B cell (primary cell): ENCODE data around the gene CUBN. TPM values are rescaled to one million over a fixed set of nuclear protein-coding genes. Genes with fewer than 3 reads are reported as not detected.

Source experiments
- ATAC-seq: fragments of 200-7000 bp; cut with Tn5 transposase; one replicate; pipeline ENCODE4 v1.10.0; 2021; ENCODE audit warnings: low read depth, mild to moderate bottlenecking, moderate number of reproducible peaks, moderate library complexity
- CTCF ChIA-PET: fragments of 350-600 bp; sonication (Branson Sonifier 250); formaldehyde crosslinking; loops from one replicate; lab custom pipeline; 2021; ENCODE audit warnings: antibody characterized with exemption, inconsistent platforms; lab: Charles Lee
- POLR2A ChIA-PET: fragments of 350-600 bp; sonication (Branson Sonifier 250); formaldehyde crosslinking; loops from one replicate; lab custom pipeline; 2021; ENCODE audit warnings: antibody characterized with exemption; lab: Charles Lee
- DNase-seq: peaks from one replicate; pipeline ENCODE4 v3.0.0; 2013
- H2AFZ ChIP-seq: 2 replicates; pipeline ENCODE4 v1.6.1; 2012; ENCODE audit warnings: mild to moderate bottlenecking, low read depth, low read length; ENCODE audit not compliant: insufficient read depth, poor library complexity, severe bottlenecking
- H3K27ac ChIP-seq, 2 donors: 1 replicate in 1 of 2; 2 replicates in 1 of 2; pipeline ENCODE4 v1.5.1; 2012 to 2013; ENCODE audit warnings: low read length in 2 of 2, mild to moderate bottlenecking in 2 of 2, moderate library complexity in 1 of 2
- H3K27me3 ChIP-seq, 4 experiments: fragments of 200-600 bp in 1 of 4; sonication (generic) in 1 of 4; replicated peaks in 1 of 4; 1 replicate in 2 of 4; 2 replicates in 2 of 4; pipeline versions ENCODE4 v1.6.1 to v1.7.0; 2013 to 2016; ENCODE audit warnings: low read length in 3 of 4, mild to moderate bottlenecking in 2 of 4, mixed read lengths in 1 of 4, moderate library complexity in 1 of 4; ENCODE audit not compliant: insufficient read depth in 4 of 4, control insufficient read depth in 3 of 4; ENCODE audit errors: control extremely low read depth in 1 of 4
- H3K36me3 ChIP-seq, 2 experiments: replicated peaks in 1 of 2; 1 replicate in 1 of 2; 2 replicates in 1 of 2; pipeline versions ENCODE4 v1.6.1 to v1.7.1; 2013; ENCODE audit warnings: low read length in 1 of 2; ENCODE audit not compliant: insufficient read depth in 2 of 2, control insufficient read depth in 1 of 2; ENCODE audit errors: control extremely low read depth in 1 of 2, extremely low read depth in 1 of 2
- H3K4me1 ChIP-seq, 2 donors: fragments of 200-600 bp in 1 of 2; sonication (generic) in 1 of 2; 1 replicate in 1 of 2; 2 replicates in 1 of 2; pipeline versions ENCODE4 v1.5.1 to v1.6.1; 2013 to 2017; ENCODE audit warnings: low read length in 2 of 2; ENCODE audit not compliant: control insufficient read depth in 2 of 2, insufficient read depth in 2 of 2
- H3K4me2 ChIP-seq: replicated peaks from 2 replicates; pipeline ENCODE3; 2012; ENCODE audit warnings: mild to moderate bottlenecking, low read depth, low read length; ENCODE audit not compliant: poor library complexity, severe bottlenecking
- H3K4me3 ChIP-seq, 5 experiments: fragments of 200-600 bp in 1 of 5; sonication (generic) in 1 of 5; 1 replicate in 3 of 5; 2 replicates in 2 of 5; pipeline versions ENCODE4 v1.5.1 to v1.7.0; 2011 to 2016; ENCODE audit warnings: low read length in 4 of 5, mild to moderate bottlenecking in 4 of 5, low read depth in 2 of 5, control low read depth in 1 of 5, moderate library complexity in 1 of 5; ENCODE audit not compliant: insufficient read depth in 1 of 5; ENCODE audit errors: control extremely low read depth in 1 of 5, extremely low read depth in 1 of 5
- H3K79me2 ChIP-seq: fragments of 200-600 bp; sonication (generic); one replicate; pipeline ENCODE4 v1.6.0; 2016; ENCODE audit warnings: low read length; ENCODE audit not compliant: control insufficient read depth, insufficient read depth
- H3K9ac ChIP-seq: fragments of 200-600 bp; sonication (generic); 2 replicates; pipeline ENCODE4 v1.6.1; 2017; ENCODE audit warnings: mild to moderate bottlenecking, low read length, moderate library complexity
- H3K9me3 ChIP-seq, 3 donors: one replicate each; pipeline versions ENCODE4 v1.6.1 to v1.7.1; 2013; ENCODE audit warnings: low read length in 2 of 3; ENCODE audit not compliant: control insufficient read depth in 2 of 3, insufficient read depth in 1 of 3; ENCODE audit errors: control extremely low read depth in 1 of 3
- H4K20me1 ChIP-seq: 2 replicates; pipeline ENCODE4 v1.6.0; 2012; ENCODE audit warnings: mild to moderate bottlenecking, low read length; ENCODE audit not compliant: insufficient read depth, control insufficient read depth, poor library complexity, severe bottlenecking
- H3K27ac Mint-ChIP-seq: one replicate; pipeline ENCODE4 v1.8.0; 2021; ENCODE audit warnings: mixed read lengths
- H3K27me3 Mint-ChIP-seq: one replicate; pipeline ENCODE4 v1.8.0; 2021; ENCODE audit warnings: mixed read lengths
- H3K4me1 Mint-ChIP-seq: one replicate; pipeline ENCODE4 v1.8.0; 2021; ENCODE audit warnings: mixed read lengths
- H3K4me3 Mint-ChIP-seq: one replicate; pipeline ENCODE4 v1.8.0; 2021; ENCODE audit warnings: mixed read lengths
- H3K9me3 Mint-ChIP-seq: one replicate; pipeline ENCODE4 v1.8.0; 2022; ENCODE audit warnings: mixed read lengths; ENCODE audit not compliant: insufficient read depth
- CTCF ChIP-seq: fragments of 200-600 bp; IDR thresholded peaks from one replicate; pipeline ENCODE4 v1.8.0; 2022; ENCODE audit warnings: antibody characterized with exemption, mild to moderate bottlenecking
- EZH2 ChIP-seq: IDR thresholded peaks from 2 replicates; pipeline ENCODE4 v1.6.1; 2012; ENCODE audit warnings: borderline replicate concordance, low read depth, mild to moderate bottlenecking, moderate library complexity, low read length; ENCODE audit not compliant: insufficient read depth, poor library complexity, severe bottlenecking
- WGBS: methylation state at CpG from one replicate; pipeline ENCODE4 v1.1.5; 2013; ENCODE audit warnings: missing lambda C conversion rate; ENCODE audit not compliant: insufficient coverage; 5-methylcytosine and 5-hydroxymethylcytosine counted together
- intact Hi-C: fragments of 100-400 bp; cut with micrococcal nuclease; formaldehyde crosslinking; loops from one replicate; pipeline ENCODE4 v1.10.0; 2022
- polyA plus RNA-seq: library from polyadenylated mRNA; depleted of rRNA; stranded (reverse); fragments of >200 nt; gene quantifications from 2 replicates; pipeline ENCODE4 v1.2.3, GENCODE V29; 2012
- total RNA-seq, 2 donors: library from RNA; stranded (reverse); fragments of 120-200 nt in 1 of 2; gene quantifications; 1 replicate in 1 of 2; 2 replicates in 1 of 2; pipeline versions ENCODE4 v1.2.3 to v1.2.4, GENCODE V29; 2013 to 2022

CUBN gene
- total and polyA plus RNA-seq, 2 donors (not counting 1 experiment from before 2014, with no cell fraction given), result 4.2 to 5.7 TPM

GRCh38 chr10:17053513-17053912, 76.1 kb downstream of the CUBN start:
- no peaks in the 10 kb centered on the region for H4K20me1 ChIP-seq
- H3K4me2 ChIP-seq, result no peak overlapping the region
- H2AFZ ChIP-seq, result no peak overlapping the region
- no peaks in the 10 kb centered on the region for H3K36me3 ChIP-seq
- DNase-seq (no peak), ATAC-seq (no peak)
- no peak for TF ChIP-seq CTCF
- TF ChIP-seq EZH2, result no peak
- no peaks in the 10 kb centered on the region for H3K79me2 ChIP-seq
- Mint-ChIP-seq H3K9me3 (peaks cover 6% of the 10 kb centered on the region), H3K27me3 (no peaks in the 10 kb centered on the region), H3K27ac (no peak overlapping the region), H3K4me1 (no peaks in the 10 kb centered on the region), H3K4me3 (no peak overlapping the region)
- H3K27me3 ChIP-seq, result no peaks in the 10 kb centered on the region
- POLR2A ChIA-PET, result no interaction called here
- H3K27ac ChIP-seq, result no peak overlapping the region
- no CpG with 5 or more reads among the region's 3 CpGs for WGBS
- CTCF ChIA-PET, result no interaction called here
- intact Hi-C loops, result no loop called here
- no peaks in the 10 kb centered on the region for H3K9me3 ChIP-seq
- no peak overlapping the region for H3K4me3 ChIP-seq
- no peaks in the 10 kb centered on the region for H3K4me1 ChIP-seq
- no peak overlapping the region for H3K9ac ChIP-seq

DNA sequence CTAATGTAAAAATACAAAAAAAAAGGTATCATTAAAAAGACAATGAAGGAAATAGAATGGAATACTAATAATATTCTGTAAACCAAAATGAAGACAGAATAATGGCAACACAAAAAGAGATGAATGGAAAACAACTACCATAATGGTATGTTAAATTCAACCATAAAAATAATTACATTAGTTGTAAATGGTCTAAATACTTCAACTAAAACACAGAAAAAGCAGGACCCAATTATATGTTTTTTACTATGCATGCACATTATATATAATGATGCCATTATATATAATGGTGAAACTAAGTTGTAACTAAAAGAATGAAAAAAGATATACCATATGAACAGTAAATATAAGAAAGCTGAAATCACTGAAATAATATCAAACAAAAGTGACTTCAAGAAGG, 76.5 kb downstream of the CUBN start:
- Histone ChIP-seq H3K27ac (no peak overlapping the region), H3K4me1 (no peaks in the 10 kb centered on the region), H3K4me2 (no peak overlapping the region), H3K4me3 (no peak overlapping the region), H3K36me3 (no peaks in the 10 kb centered on the region), H3K27me3 (no peaks in the 10 kb centered on the region), H3K9ac (no peak overlapping the region), H4K20me1 (no peaks in the 10 kb centered on the region), H2AFZ (no peak overlapping the region), H3K79me2 (no peaks in the 10 kb centered on the region), H3K9me3 (no peaks in the 10 kb centered on the region)
- Mint-ChIP-seq H3K4me1 (no peaks in the 10 kb centered on the region), H3K4me3 (no peak overlapping the region), H3K9me3 (peaks cover 6% of the 10 kb centered on the region), H3K27me3 (no peaks in the 10 kb centered on the region), H3K27ac (no peak overlapping the region)
- ChIA-PET POLR2A (no interaction called here), CTCF (no interaction called here)
- no peak for ATAC-seq
- no peak for DNase-seq
- TF ChIP-seq CTCF (no peak), EZH2 (no peak)
- intact Hi-C loops, result no loop called here
